Activated naive CD4-positive, alpha-beta T cell treated with anti-CD3 and anti-CD28 coated beads for 36 hours (primary cell): ENCODE measurements around the gene LZTS2. TPM values are rescaled to one million over a fixed set of nuclear protein-coding genes. Genes with fewer than 3 reads are reported as not detected.

Experiments used
- CTCF ChIA-PET: fragments of 350-600 bp; sonication (Branson Sonifier 250); formaldehyde crosslinking; loops from one replicate; lab custom pipeline; 2021; ENCODE audit warnings: antibody characterized with exemption; lab: Charles Lee
- DNase-seq: peaks from one replicate; pipeline ENCODE4 v3.0.0-alpha.2; 2020
- H3K27ac Mint-ChIP-seq: one replicate; pipeline ENCODE4 v1.8.0; 2021; ENCODE audit warnings: mild to moderate bottlenecking, mixed read lengths
- H3K27me3 Mint-ChIP-seq: one replicate; pipeline ENCODE4 v1.8.0; 2021; ENCODE audit warnings: low read depth, mixed read lengths
- H3K36me3 Mint-ChIP-seq: one replicate; pipeline ENCODE4 v1.8.0; 2021; ENCODE audit warnings: low read depth, mixed read lengths
- H3K4me1 Mint-ChIP-seq: one replicate; pipeline ENCODE4 v1.8.0; 2021; ENCODE audit warnings: low read depth, mixed read lengths
- H3K4me3 Mint-ChIP-seq: one replicate; pipeline ENCODE4 v1.8.0; 2021; ENCODE audit warnings: mild to moderate bottlenecking, moderate library complexity, mixed read lengths
- H3K9me3 Mint-ChIP-seq: one replicate; pipeline ENCODE4 v1.8.0; 2021; ENCODE audit warnings: mixed read lengths
- intact Hi-C: fragments of 100-400 bp; cut with micrococcal nuclease; formaldehyde crosslinking; loops from one replicate; pipeline ENCODE4 v1.15.1; 2023
- total RNA-seq, 2 experiments: library from RNA; stranded (reverse); gene quantifications; one replicate each; pipeline ENCODE4 v1.2.3, GENCODE V29; 2021

Gene LZTS2
- total RNA-seq, 2 experiments from 2014 or later = 8.3 to 8.9 TPM

DNA sequence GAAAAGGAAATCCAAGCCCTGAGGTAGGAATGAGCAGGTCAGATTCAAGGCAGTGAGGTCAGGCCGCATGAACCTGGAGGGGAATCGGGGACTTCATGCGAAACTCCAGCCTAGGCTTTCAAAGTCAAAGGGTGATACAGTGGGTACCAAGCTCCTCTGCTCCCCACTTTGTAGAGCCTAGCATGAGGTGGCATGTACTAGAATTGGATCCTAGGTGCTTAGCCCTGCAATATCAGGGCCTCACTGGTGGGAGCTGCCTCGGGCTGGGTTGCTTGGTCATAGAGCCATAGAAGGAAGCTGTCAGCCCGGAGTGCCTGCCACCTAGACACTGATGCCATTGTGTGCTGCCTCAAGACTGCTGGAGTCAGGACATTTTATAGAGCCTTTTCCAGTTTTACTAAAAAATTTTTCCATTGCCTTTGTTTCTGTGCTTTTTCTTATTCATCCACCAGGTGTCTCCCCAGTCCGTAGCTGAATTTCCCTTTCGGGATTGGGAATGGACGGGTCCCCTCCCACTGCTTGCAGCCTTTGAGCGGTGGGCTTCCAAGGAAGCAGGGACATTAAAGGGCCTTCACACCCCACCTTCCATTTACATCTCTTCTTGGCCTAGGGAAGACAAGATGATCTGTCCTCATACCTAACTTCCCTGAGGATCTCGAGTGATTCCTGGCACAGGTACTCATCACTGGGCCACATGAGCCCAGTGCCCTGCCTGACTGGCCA lies 5.5 kb upstream of the LZTS2 start:
- DNase-seq = no peak
- H3K9me3 Mint-ChIP-seq = no peaks in the 10 kb centered on the region
- H3K4me3 Mint-ChIP-seq = no peak overlapping the region
- H3K36me3 Mint-ChIP-seq = peaks cover 28% of the 10 kb centered on the region
- CTCF ChIA-PET = interaction anchor here (1.1 to 1.4 kb wide), 2 partner anchors 9 to 17 kb away, joined by 3 to 5 read pairs; no protein-coding TSS in a partner anchor
- intact Hi-C loops = no loop called here
- H3K27ac Mint-ChIP-seq = peak overlapping the region; percentile 43
- H3K4me1 Mint-ChIP-seq = peaks cover 32% of the 10 kb centered on the region
- no peaks in the 10 kb centered on the region for H3K27me3 Mint-ChIP-seq

- no peaks in the 10 kb centered on the region for H3K27me3 Mint-ChIP-seq
- intact Hi-C loops = loop anchor here (5.0 kb wide), 2 partner anchors 458 to 623 kb away; partner anchors contain the start of gene HIF1AN
- no peaks in the 10 kb centered on the region for H3K9me3 Mint-ChIP-seq
- no peak for DNase-seq
- peaks cover 23% of the 10 kb centered on the region for H3K36me3 Mint-ChIP-seq
- peaks cover 26% of the 10 kb centered on the region for H3K4me1 Mint-ChIP-seq
- CTCF ChIA-PET = interaction anchor here (6.4 kb wide), 1 partner anchor 22 kb away, joined by 94 read pairs; no protein-coding TSS in a partner anchor
- H3K4me3 Mint-ChIP-seq = no peak overlapping the region
- no peak overlapping the region for H3K27ac Mint-ChIP-seq
Observed at GRCh38 chr10:100995181-100995580, 4.4 kb upstream of the LZTS2 start.

DNA sequence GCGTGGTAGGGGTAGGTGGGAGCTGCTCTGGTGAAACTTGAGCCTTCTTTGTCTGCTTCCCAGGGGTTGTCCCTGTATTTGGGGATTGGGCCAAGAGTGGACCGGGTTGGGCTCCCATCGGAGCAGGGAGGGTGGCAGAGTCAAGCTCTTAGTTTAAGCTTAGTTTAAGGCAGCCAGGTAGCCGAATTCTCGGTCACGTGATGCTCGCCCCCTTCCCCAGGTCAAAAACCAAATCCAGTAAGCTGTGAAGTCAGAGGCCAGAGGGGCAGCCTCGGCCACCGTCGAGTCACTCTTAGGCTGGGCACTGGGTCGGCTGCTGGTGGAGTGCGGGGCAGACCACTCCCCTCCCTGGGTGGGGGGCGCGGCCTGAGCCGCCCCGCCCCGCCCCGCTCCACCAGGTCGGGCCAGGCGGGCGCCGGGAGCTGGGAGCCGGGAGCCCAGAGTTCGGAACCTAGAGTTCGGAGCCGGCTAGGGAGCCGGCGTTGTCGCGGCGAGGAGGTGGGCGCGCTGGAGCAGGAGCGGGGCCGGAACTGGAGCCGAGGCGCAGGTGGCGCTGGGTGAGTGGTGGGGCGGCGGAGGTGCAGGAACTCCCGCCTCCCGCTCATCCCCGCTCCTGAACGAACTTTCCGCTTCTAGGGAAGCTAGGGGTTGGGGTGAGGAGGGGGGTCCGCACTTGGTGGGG lies 2.8 kb upstream of the LZTS2 start:
- peak overlapping the region; percentile 84 for H3K4me3 Mint-ChIP-seq
- H3K4me1 Mint-ChIP-seq = peaks cover 18% of the 10 kb centered on the region
- H3K36me3 Mint-ChIP-seq = peaks cover 10% of the 10 kb centered on the region
- DNase-seq = peak; percentile 48
- peak overlapping the region; percentile 92 for H3K27ac Mint-ChIP-seq
- no peaks in the 10 kb centered on the region for H3K27me3 Mint-ChIP-seq
- intact Hi-C loops = loop anchor here (1.0 to 5.0 kb wide), 5 partner anchors 10 to 625 kb away; partner anchors contain the start of genes HIF1AN, KAZALD1, MRPL43 and SLF2
- H3K9me3 Mint-ChIP-seq = no peaks in the 10 kb centered on the region
- CTCF ChIA-PET = interaction anchor here (0.6 to 6.4 kb wide), 14 partner anchors 8 to 320 kb away, joined by 3 to 94 read pairs (median 8); partner anchors contain the start of genes MRPL43, PDZD7, SFXN3 and SLF2

DNA sequence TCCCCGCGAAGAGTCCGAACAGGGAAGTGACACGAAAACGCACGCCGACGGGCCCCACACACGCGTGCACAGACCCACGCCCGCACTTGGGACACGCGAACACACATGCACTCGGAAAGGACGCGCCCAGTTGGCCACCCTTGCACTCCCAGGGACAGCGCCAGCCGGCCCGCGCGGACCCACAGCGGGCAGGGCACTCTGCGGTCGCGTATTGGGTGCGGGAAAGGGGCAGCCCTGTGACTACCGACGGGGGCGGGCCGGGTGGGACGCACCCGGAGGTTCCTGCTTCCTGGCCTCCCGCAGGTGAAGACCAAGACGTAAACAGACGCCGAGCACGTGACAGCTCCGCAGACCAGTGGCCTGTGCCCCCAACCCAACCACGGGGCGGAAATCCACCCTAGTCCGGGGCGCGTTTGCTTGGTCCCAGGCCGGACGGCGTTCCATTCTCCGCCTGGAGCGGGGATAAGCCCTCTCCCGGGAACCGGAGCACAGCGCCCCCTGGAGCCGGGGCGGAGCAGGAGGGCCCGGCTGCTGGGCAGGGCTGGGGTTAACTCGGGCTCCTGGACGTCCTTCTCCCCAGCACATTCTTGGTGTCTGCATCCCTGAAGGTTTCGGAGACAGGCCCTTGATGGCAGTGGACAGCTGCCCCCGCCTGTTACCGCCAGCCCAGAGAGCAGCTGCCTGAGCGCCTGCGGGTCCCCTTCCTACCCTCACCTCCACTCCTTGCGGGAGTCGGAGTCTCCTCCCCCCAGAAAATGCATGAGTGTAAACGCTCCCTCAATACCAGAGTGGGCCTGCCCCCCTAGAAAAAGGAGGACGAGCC lies 2.0 kb upstream of the LZTS2 start:
- CTCF ChIA-PET = interaction anchor here (0.6 to 6.4 kb wide), 27 partner anchors 9 to 321 kb away, joined by 3 to 94 read pairs (median 4); partner anchors contain the start of genes MRPL43, PDZD7, SFXN3 and SLF2
- Mint-ChIP-seq H3K27ac (peak overlapping the region; percentile 92), H3K27me3 (no peaks in the 10 kb centered on the region), H3K4me1 (peaks cover 18% of the 10 kb centered on the region), H3K9me3 (no peaks in the 10 kb centered on the region), H3K4me3 (peak overlapping the region; percentile 84), H3K36me3 (peaks cover 8% of the 10 kb centered on the region)
- peak; percentile 74 for DNase-seq
- intact Hi-C loops = loop anchor here (1.0 to 5.0 kb wide), 5 partner anchors 10 to 625 kb away; partner anchors contain the start of genes HIF1AN, KAZALD1, MRPL43 and PDZD7

DNA sequence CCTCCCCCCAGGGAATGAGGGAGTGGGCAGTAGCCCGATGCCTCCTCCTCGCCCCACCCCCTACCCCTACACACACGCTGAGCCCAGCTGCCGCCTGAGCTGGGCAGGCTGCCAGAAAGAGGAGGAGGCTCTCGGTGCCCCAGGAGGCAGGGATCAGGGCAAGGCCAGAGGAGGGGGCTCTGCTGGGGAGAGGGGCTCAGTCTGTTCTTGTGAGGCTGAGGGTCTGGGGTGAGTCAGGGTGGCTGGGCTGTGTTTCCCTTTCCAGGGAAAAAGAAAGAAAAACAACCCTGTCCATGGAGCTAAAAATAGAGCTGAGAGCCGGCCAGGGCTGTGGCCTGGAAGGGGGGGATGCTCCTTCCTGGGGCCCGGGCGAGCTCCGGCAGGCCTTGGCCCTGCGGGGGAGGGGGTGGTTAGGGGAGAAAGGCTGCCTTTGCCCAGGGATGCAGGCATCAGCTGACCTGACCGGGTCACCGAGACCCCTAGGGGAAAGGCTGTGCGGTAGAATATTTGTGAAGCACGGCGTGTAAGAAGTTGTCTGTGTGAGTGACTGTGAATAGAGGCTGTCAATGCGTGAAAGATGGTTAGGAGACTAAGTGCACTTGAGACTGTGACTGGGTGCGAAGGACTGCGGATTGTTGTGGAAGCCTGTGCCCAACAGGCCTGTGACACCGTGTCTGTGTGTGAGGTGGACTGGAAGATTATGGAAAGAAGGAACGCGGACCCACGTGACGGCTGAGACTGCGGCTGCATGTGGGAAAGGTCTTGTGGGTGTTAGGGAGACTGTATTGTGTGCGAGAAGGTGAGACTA lies 1.2 kb upstream of the LZTS2 start:
- H3K9me3 Mint-ChIP-seq = no peaks in the 10 kb centered on the region
- H3K4me3 Mint-ChIP-seq = peak overlapping the region; percentile 84
- peak overlapping the region; percentile 82 for H3K27ac Mint-ChIP-seq
- peaks cover 18% of the 10 kb centered on the region for H3K4me1 Mint-ChIP-seq
- intact Hi-C loops = loop anchor here (1.0 to 5.0 kb wide), 3 partner anchors 33 to 626 kb away; partner anchors contain the start of genes HIF1AN, PDZD7 and SFXN3
- CTCF ChIA-PET = interaction anchor here (0.8 to 6.4 kb wide), 22 partner anchors 9 to 101 kb away, joined by 3 to 94 read pairs (median 4); partner anchors contain the start of genes MRPL43, PDZD7, SFXN3 and SLF2
- peaks cover 8% of the 10 kb centered on the region for H3K36me3 Mint-ChIP-seq
- DNase-seq = peak; percentile 71
- H3K27me3 Mint-ChIP-seq = no peaks in the 10 kb centered on the region

DNA sequence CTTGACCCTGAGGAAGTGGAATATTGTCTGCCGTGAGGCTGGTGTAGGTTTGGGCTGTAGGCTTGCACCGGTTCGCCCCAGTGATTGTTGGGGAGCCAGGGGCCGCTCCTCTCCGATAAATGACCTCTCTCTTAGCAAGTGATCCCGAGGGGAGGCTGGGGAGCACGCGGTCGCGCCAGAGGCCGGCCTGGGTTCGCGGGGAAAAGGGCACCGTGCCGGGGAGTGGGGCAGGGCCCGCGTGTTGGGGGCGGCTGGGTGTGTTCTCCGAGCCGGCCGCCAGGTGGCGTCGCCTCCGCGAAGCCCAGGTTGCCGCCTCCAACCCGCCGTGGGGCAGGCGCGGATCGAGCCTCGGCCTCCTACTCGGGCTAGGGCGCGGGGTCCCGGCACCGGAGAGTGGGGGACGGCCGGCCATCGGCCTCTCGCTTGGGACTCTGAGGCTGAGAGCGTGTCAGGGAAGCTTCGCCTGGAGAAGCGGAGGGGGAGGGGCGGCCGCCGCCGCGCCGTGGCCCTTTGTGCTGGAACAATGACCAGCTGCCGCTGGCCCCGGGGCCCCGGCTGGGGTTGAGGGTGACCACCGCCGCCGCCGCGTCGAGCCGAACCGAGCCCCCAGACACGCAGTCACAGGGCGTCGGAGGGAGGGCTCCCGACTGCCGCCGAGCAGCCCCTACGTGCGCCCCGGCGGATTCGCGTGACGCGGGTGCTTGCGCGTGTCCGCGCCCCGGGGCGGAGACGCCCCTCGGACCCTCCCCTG lies 442 bp upstream of the LZTS2 start:
- peak; percentile 73 for DNase-seq
- peaks cover 18% of the 10 kb centered on the region for H3K4me1 Mint-ChIP-seq
- no peaks in the 10 kb centered on the region for H3K27me3 Mint-ChIP-seq
- CTCF ChIA-PET = interaction anchor here (0.8 to 6.4 kb wide), 10 partner anchors 8 to 96 kb away, joined by 3 to 94 read pairs (median 8); partner anchors contain the start of genes MRPL43, PDZD7, SFXN3 and TWNK
- H3K9me3 Mint-ChIP-seq = no peaks in the 10 kb centered on the region
- H3K27ac Mint-ChIP-seq = peak overlapping the region; percentile 82
- H3K36me3 Mint-ChIP-seq = peaks cover 5% of the 10 kb centered on the region
- H3K4me3 Mint-ChIP-seq = peak overlapping the region; percentile 84
- intact Hi-C loops = loop anchor here (1.0 to 5.0 kb wide), 4 partner anchors 15 to 627 kb away; partner anchors contain the start of genes HIF1AN, PDZD7 and SFXN3

DNA sequence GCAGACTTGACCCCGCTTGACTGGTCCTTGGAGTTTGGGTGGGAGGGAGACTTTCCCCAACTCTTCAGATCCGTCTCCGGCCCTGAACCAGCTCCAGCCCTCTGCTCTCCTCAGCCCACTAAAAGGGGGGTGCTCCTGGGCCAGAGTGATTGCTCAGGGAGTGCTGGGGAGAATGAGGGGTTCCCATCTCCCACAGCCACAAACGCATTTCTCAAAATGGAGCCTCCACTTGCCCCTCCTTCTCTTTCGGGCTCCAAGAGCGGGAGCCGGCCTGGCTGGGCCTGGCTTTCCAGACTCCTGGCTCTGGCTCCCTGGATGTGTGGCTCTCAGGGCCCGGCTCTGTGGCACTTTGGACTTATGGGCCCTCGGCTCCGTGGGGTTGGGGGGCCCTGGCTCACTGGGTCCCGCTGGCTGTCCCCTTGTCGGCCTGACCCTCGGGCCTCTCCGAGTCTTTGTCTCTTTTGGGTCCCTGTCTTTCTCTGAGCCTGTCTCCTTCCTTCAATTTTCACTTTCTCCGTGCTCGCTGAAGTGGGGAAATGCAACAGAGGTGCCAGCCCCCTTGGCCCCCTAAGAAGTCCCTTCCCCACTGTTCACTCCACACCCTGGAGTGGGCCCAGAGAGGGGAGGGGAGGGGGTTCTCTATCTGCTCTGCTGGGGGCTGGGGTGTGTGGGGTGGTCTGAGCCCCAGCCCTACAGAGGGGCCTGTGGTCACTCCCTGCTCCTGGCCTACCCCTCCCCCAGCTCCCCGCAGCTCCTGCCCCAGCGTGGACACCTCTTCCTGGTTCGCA lies 713 bp downstream of the LZTS2 start:
- Mint-ChIP-seq H3K9me3 (no peaks in the 10 kb centered on the region), H3K27me3 (no peaks in the 10 kb centered on the region), H3K4me3 (peak overlapping the region; percentile 64), H3K36me3 (no peaks in the 10 kb centered on the region), H3K4me1 (peaks cover 16% of the 10 kb centered on the region), H3K27ac (no peak overlapping the region)
- DNase-seq = no peak
- CTCF ChIA-PET = interaction anchor here (1.1 to 6.4 kb wide), 3 partner anchors 12 to 62 kb away, joined by 5 to 94 read pairs (median 33); partner anchors contain the start of genes MRPL43 and TWNK
- intact Hi-C loops = no loop called here

DNA sequence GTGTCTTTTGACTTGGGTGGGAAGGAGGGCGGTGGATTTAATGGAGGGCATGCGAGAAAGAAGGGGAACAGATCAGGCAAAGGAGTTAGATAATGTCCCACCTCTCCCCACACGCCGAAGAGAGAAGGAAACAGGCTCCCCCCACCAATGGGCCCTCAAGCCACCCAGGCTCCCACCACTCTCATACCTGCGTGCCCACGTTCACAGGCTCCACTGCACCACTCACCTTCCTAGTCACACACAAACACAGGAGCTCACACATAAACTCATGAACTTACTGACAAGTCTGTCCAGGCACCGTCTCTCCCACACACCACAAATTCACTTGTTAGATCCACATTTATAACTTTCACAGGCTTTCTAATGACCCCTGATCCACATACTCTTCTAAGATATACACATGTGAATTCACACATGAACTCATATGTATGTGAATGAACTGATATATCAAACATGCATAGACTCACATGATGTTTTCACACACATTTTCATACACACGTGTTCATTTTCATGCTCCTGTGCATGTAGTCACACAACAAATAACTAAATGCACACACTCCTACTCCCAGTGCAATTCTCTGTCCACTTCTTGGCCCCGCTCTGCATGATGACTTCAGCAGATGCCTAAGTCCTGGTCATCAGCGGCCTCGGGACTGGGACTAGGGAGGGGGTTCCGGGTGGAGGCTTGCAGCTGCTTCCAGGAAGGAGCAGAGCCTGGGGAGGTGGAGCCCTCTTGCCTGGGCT lies 1.5 kb downstream of the LZTS2 start:
- H3K27ac Mint-ChIP-seq = no peak overlapping the region
- no peaks in the 10 kb centered on the region for H3K27me3 Mint-ChIP-seq
- H3K9me3 Mint-ChIP-seq = no peaks in the 10 kb centered on the region
- no peaks in the 10 kb centered on the region for H3K36me3 Mint-ChIP-seq
- intact Hi-C loops = no loop called here
- H3K4me3 Mint-ChIP-seq = peak overlapping the region; percentile 4
- peaks cover 16% of the 10 kb centered on the region for H3K4me1 Mint-ChIP-seq
- CTCF ChIA-PET = interaction anchor here (0.5 to 6.4 kb wide), 3 partner anchors 16 to 66 kb away, joined by 3 to 94 read pairs (median 3); no protein-coding TSS in a partner anchor
- DNase-seq = no peak

DNA sequence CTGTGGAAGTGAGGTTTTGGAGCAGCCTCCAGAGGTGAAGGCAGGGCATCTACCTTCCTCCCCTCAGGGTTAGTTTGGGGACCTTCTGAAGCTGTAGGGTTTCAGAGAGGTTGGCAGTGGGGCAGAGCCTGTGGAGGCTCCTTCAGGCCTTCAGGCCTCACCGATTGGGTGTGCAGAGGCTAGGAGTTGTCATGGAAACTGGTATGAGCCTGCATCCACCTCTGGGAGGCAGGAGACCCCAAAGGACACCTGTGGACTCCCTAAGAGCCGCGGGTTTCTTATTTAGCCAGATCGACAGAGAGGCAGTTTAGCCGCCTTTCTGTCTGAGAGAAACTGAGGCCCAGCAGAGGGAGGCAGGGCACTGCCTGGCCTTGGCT lies 2.0 kb downstream of the LZTS2 start:
- H3K27me3 Mint-ChIP-seq = no peaks in the 10 kb centered on the region
- DNase-seq = no peak
- H3K4me3 Mint-ChIP-seq = no peak overlapping the region
- no peak overlapping the region for H3K27ac Mint-ChIP-seq
- intact Hi-C loops = no loop called here
- no peaks in the 10 kb centered on the region for H3K36me3 Mint-ChIP-seq
- no peaks in the 10 kb centered on the region for H3K9me3 Mint-ChIP-seq
- H3K4me1 Mint-ChIP-seq = peaks cover 12% of the 10 kb centered on the region
- CTCF ChIA-PET = interaction anchor here (0.5 to 6.4 kb wide), 4 partner anchors 15 to 65 kb away, joined by 3 to 94 read pairs (median 3); no protein-coding TSS in a partner anchor
